HT-29 (cell line): ENCODE data around the gene ASAH2B. TPM values are rescaled to one million over a fixed set of nuclear protein-coding genes. Genes with fewer than 3 reads are reported as not detected.

Experiments used
- DNase-seq: peaks from one replicate; pipeline ENCODE4 v3.0.0-alpha.2; 2015; ENCODE audit warnings: low spot score
- total RNA-seq: library from RNA; depleted of rRNA; stranded (reverse); fragments of >200 nt; shearing (Covaris generic); gene quantifications from 2 replicates; pipeline ENCODE4 v1.2.3, GENCODE V29; 2014; rRNA removed

ASAH2B gene
- total RNA-seq, 1 experiment from 2014 or later = 9.3 TPM

GRCh38 chr10:50798297-50798696 is 58.6 kb downstream of the ASAH2B start:
- no peak for DNase-seq

- no peak for DNase-seq
Observed at GRCh38 chr10:50799595-50799994, 59.9 kb downstream of the ASAH2B start.

GRCh38 chr10:50805981-50806622 is 66.4 kb downstream of the ASAH2B start:
- DNase-seq = no peak

DNA sequence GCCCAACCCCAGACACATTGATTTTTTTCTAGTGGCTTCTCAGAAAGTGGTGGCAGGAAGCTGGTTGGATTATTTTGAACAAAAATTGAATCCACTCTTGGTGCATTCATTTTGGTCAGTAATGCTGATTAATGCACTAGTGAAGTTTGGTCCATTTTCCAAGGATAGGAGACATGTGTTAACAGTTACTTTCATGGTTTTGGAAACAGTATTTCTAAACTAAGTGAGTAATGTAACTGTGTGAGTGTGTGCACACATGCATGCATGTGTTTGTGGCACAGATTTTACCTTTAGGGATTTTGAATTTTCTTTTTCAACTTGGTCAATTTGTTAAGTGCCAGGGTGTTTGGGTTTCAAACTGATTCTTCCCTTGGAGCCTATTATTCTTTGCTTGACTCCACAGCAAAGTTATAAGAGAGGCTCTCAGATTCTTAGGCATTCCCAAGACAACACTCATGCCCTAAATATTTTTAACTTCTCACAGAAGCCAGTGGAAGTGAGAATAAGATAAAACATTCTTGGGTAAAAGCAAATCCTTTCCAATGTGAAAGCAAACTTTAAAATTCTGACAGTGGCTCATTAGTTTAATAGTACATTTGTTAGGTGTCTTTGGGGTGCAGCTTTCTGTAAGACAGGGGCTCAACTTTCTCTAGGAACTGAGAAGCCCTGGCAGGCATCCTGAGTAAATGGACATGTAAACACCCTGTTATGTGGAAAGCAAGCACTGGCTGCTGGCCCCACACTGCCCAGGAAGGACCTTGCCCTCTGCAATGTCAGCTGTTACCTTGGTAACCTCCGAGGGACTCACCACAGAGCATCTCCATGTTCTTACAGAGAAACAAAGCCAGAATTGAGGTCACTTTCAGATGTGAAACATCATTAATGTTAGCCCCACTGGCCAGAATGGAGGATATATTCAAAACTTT is 68.4 kb downstream of the ASAH2B start:
- no peak for DNase-seq

Other genes starting within 250 kb of the ASAH2B start
- gene SGMS1, start 116.0 kb upstream of the ASAH2B start, total RNA-seq = 13.0 and 23.2 TPM in 2 replicates
- gene A1CF, start 145.7 kb downstream of the ASAH2B start, total RNA-seq = 0.03 and 0.16 TPM in 2 replicates